HG03521 (cell line): Measurements from ENCODE around the gene CHRNA4.

ENCODE experiments used
- ATAC-seq: cut with Tn5 transposase; IDR thresholded peaks from one replicate; pipeline ENCODE4 v1.9.1; 2021; ENCODE audit warnings: mild to moderate bottlenecking, moderate library complexity; ENCODE audit not compliant: unreplicated experiment

CHRNA4 gene

DNA sequence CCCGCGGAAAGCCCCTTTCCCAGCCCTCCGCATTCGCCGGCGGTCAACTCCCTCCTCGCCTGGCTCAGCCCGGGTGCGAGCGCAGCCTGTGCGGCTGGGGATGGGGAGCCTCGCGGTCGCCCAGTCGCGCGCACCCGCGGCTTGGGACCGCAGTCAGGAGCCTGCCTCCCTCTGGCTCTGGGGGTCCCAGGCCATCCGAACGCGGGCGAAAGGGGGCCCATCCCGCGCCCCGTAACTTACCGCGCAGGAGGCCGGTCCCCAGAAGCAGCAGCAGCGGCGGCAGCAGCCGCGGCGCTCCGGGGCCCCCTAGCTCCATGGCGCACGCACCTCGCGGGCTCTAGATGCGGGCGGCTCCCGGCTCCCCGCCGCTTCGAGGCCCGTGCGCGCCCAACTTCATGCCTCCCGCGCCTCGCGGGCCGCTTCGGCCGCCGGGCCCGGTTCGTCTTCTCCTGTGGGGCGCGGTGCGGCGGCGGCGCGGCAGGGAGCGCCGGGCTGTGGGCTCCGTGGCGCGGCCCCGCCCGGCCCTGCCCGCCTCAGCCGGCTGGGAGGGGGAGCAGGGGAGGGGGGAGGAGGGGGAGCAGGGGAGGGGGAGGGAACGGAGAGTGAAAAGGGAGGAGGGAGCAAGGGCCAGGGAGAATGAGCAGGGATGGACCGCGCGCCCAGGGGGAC lies at the start of gene CHRNA4:
CHRNA4 (minus strand) TSS at position 500 of the 669 bp plus-strand sequence; CDS start at position 316, 184 bp downstream.
- no peak for ATAC-seq

DNA sequence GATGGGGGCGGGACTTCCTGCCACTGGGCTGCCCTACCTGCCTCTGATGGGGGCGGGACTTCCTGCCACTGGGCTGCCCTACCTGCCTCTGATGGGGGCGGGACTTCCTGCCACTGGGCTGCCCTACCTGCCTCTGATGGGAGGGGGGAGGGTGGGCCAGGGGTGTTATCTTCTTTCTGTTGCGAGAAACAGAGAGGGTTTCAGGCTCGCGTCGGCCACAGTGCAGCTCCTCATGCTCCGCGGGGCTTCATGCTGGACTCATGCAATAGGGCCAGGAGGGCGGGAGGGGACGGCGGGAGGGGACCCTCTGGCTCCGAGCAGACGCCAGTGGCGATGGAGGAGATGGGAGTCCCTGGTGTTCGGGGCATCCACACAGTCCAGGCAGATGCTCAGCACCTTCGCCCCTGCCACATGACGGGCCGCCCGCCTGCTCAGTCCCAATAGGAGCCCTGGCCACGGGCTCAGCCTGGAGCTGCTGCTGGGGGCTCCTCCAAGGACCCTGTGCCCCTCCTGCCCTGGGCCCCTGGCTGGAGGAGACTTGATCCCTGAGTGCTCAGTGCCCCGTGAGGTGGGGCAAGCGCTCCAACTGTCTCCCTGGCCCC lies 48.8 kb upstream of the CHRNA4 start:
- no peak for ATAC-seq

DNA sequence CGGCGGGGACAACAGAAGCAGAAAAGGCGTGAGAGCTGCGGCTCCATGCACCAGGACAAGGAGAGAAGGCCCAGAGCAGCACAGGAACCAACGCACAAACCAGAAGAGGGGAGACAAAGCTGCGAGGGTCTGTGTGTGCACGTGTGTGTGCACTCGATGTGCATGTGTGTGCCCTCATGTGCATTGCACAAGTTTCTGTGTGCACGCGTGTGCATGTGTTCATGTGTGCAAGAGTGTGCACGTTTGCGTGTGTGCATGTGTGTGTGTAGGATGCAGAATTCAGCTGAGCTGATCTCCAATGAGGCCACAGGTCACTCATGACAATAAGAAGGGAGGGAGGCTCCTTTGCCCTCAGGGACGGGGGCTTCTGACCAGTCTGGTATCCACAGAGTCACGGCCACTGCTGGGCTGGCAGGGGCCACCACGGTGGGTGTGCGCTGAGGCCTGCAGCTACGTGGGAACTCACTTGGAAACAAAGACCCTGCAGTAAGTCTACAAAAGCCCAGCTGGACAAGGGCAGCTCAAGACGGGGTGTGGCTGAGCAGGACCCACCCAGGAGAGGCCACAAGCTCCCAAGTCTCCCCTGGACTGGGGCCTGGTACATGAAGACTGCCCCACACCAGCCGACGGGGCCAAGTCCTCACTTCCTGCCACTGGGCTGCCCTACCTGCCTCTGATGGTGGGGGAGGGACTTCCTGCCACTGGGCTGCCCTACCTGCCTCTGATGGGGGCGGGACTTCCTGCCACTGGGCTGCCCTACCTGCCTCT lies 48.1 kb upstream of the CHRNA4 start:
- no peak for ATAC-seq

DNA sequence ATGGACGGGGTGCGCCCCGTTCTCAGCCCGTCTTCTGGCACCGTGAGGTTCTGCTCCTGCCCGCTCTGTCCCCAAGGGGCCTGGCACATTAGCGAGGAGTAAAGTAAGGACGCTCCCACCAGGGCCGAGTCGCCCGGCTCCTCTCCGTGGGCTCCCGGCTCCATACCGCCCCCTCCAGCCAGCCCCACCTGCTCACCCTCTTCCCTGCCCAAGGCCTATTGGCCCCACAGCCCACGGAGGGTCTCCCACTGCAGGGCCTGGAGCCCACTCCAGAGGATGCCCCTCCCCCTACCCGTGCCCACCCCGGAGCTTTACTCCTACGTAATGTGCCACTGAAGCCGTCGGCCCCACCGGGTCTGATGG lies 47.5 kb upstream of the CHRNA4 start:
- ATAC-seq: no peak

DNA sequence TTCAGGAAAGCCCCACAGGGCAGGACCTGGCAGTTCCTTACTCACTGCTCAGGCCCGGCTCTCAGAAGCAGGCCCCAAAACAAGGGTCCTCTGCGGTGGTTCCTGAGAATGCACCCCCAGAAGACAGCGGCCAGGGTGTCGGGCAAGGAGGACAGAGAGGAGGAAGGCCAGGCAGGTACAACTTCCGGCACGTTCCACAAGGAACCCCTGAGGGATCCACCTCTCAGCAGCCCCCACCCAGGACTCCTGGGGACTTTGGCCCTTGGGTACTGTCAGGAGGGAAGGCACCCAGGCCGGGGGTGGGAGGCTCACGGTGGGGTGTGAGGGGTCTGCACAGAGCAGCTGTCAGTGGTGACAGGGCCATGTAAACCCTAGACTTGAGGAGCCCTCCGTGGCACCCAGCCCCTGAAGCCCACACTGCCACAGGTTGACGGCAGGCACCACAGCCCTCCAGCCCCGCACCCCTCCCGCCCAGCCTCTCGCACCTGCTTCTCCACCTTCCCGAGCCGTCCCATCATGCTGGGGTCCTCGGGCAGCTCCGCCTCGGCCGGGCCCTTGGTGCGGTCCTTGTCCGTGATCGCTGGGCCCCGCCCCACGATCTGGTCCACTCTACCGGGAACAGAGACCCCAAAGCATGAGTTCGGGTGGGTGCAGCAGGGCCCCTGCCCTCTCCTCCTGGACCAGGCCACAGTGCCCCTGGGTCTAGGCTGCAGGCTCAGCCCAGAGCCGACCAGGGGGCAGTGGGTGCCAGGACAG lies 47.0 kb upstream of the CHRNA4 start:
- ATAC-seq: no peak

DNA sequence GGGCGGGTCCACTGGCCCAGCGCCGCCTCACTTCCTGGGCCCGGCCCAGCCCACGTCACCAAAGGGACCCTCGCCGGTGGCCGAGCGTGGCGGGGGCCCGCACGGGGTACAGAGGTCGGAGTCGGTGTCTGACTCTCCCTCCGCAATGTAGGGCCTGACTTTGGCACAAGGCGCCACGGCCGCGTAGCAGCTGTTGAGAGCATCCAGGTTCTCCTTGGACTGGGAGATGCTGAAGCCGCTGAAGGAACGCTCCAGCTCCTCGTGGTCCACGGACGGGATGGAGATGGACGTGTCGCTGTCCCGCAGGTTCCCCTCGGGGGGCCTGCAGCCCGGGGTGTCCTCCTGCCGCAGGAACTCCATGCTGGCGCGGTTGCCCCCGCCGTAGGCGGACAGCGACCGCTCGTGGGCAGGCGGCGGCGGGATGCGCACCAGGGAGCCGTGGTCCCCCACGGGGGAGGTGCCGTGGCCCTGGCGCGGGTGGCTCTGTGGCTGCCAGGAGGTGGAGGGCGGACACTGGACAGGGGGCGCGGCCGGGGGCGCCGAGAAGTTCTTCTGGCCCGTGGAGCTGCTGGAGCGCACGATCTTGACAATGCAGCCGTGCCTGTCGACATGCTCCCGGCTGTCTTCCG lies 45.6 kb upstream of the CHRNA4 start:
- no peak for ATAC-seq

DNA sequence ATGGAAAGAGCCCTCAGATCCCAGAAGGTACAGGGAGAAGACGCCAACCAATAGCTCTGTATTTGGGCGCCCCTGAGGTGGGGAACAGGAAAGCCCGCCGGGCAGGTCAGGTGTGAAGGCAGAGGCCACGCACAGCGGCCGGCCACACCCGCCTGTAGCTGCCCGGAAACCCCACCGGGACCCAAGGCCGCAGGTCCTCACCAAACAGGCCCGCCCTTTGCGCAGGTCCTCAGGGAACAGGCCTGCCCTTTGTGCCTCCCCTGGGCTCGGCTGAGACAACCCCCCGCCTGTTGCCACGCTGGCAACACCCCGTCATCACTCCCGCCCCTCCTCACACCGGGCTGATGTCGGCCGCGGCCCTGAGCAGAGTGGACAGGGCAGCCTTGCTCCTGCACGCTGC lies 44.9 kb upstream of the CHRNA4 start:
- ATAC-seq: no peak

DNA sequence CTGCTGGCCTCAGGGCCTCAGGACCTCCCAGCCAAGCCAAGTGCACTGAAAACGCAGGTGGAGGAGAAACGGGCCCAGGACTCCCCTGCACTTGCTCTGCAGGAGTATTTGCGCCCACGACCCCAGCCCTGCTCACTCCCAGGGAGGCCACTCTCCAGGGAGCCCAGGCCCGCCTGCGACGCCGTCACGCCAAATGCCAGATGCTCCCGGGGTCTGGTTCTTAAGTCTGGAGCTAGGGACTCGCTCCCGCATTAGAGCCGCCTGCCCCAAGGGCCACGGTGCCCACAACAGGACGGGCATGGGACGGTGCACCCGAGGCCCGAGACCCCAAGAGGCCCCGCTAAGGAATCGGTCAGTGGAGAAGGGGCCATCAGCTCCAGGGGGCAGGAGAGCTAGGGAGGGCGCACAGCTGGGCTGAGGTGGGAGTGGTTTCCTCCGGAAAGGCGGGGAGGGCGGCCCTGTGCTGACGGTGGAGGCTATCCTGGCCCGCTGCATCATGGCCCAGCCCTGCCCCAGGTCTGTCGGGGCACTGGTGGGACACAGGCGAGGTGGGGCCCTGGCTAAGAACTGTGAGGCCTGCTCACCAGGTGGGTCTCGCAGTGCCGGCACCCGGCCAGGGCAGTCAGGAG lies 44.1 kb upstream of the CHRNA4 start:
- no peak for ATAC-seq

DNA sequence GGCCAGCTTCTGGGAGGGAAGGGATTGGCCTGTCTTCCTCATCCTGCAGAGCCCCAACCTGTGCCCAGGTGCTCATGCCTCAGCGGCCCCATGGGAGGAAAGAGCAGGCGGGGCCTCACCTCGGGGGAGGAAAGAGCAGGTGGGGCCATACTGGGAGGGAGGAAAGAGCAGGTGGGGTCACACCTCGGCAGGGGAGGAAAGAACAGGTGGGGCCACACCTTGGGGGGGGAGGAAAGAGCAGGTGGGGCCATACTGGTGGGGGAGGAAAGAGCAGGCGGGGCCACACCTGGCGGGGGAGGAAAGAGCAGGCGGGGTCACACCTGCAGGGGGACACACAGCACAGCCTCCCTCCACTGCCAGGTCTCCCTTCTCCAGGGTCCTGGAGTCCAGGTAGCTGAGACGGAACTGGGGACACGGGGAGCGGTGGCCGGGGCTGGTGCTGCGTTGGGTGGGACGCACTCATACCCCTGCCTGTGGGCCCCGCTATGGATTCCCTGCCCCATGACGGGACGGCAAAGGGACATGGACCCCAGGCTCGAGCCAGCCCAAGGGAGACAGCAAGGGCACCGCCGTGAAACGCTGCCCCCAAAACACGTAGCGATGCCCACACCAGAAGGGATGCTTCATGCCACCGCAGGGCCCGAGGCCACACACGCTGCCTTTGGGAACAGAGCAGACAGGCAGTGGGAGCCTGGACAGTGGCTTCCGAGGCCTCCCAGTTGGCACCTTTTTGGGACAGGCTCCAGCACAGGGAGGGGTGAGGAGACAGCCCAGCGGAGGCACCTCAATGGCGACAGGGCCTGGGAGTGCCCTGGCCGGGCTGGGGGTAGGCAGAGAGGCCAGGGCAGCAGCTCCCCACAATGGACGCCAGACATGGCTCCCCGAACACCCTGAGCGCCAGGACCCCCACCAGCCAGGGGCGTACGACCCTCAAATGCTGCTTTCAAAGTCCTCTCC lies 43.3 kb upstream of the CHRNA4 start:
- no peak for ATAC-seq

DNA sequence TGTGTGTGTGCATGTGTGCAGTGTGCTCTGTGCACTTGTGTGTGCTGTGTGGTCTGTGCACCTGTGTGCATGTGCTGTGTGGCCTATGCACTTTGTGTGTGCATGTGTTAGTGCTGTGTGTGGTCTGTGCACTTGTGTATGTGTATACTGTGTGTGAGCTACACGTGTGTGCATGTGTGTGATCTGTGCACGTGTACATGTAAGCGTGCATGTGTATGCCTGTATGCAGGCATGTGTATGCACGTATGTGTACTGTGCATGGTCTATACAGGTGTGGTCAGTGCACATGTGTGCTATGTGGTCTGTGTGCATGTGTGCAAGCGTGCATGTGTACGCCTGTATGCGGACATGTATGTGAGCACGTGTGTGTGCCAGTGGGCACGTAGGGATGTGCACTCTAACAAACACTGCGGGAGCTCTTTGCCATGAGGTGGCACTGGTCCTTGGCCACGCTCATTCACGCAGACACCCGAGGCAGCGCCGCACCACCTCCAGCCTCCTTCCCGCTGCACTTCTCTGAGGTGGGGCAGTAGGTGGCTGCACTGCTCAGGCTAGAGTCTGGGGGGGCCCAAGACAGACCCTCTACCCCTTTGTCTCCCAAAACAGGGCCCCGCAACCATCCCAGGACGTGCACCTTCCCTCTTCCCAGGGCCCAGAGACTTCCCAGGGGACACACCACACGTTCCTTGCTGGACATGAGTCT lies 42.4 kb upstream of the CHRNA4 start:
- no peak for ATAC-seq

DNA sequence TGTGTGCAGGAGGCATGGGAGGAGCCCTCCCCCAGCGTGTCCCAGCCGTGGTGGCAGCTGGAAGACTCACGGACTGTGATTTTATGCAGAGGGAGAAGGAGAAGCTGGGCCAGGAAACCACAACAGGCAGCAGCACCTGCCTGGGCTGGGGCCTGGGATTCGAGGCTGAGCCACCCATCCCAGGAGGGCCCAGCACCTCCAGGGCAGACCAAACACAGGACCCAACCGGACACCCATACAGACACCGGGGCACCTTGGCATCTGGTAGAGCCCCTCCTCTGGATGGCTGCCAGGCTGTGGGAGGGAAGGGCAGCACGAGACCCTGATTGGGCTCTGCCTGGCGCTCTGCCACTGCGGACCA lies 41.7 kb upstream of the CHRNA4 start:
- ATAC-seq: no peak

DNA sequence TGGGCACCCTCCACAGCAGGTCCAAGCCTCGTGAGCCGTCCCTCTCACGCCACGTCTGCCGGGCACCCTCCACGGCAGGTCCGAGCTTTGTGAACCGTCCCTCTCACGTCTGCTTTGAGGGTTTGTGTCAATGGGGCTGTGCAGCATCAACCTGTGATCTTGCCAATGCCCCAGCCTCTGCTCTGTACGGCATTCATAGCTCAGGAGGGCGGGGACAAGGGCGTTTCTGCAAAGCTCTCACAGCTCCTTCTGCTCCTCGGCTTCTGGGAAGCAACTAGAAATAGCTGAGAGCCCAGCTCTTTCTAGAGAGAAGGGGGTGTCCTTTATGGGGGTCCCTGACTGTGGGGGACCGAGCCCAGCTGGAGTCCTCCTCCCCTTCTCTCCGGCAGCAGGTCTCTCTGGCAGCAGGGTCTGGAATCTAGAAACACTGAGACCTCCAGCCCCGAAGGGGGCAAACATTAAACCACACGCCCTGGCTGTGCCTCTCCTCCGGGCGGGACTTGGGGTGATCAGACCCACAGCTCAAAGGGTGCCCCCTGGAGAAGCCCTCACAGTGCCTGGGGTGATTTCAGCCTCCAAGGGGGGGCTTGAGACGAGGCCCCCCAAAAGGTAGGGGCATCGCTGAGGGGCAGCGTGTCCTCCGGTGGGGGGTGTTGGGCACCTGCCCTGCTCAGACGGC lies 41.2 kb upstream of the CHRNA4 start:
- ATAC-seq: no peak

DNA sequence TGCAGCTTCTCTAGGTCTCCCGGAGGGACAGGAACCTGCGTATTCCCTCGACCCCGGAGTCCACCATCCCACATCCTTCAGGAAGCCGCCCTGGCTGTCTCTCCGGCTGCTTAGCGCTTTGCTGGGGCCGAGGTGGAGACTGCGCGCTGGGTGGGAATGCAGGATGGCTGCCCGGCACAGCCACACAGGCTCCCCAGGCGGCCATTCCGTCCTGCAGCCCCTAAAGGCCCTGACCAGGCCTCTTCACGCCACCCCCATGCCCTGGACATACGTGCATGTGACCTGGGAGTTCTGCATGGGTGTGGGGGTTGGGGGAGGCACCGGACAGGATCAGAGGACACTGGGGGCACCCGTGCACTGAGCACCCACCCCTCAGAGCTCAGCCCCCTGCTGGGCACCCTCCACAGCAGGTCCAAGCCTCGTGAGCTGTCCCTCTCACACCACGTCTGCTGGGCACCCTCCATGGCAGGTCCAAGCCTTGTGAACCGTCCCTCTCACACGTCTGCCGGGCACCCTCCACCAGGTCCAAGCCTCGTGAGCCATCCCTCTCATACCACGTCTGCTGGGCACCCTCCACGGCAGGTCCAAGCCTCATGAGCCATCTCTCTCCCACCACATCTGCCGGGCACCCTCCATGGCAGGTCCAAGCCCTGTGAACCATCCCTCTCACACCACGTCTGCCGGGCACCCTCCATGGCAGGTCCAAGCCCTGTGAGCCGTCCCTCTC lies 40.4 kb upstream of the CHRNA4 start:
- no peak for ATAC-seq

DNA sequence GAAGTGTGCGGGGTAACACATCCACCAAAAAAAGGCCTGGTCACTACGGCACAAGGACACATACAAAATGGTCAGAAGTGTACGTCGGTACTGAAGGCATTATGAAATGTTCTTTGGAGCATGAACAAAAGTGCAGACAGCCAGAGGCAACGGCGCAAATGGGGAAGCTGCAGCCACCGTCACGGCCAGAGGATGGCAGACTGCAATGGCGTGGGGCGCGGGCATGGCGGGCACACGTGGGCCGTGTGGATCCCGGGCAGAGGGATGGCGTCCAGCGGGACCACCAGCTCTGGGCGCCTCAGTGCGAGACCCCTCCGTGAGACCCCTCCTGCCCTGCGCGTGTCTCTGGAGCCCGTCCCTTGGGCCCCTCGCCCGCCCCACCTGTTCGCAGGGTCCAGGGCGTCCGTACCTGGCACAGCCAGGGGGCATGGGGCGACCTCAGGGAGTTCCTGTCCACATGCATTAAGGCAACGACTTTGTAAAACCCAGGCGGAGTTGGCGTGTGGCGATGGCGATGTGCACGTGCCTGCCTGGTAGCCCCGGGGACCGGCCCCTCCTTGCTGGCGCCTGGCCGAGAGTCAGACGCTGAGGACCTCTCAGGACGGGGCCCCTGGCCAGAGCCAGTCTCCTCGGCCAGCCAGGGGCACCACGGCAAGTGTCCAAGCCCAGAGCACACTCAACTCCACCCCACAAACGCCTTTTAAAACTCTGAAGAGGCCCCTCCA lies 39.5 kb upstream of the CHRNA4 start:
- ATAC-seq: no peak

DNA sequence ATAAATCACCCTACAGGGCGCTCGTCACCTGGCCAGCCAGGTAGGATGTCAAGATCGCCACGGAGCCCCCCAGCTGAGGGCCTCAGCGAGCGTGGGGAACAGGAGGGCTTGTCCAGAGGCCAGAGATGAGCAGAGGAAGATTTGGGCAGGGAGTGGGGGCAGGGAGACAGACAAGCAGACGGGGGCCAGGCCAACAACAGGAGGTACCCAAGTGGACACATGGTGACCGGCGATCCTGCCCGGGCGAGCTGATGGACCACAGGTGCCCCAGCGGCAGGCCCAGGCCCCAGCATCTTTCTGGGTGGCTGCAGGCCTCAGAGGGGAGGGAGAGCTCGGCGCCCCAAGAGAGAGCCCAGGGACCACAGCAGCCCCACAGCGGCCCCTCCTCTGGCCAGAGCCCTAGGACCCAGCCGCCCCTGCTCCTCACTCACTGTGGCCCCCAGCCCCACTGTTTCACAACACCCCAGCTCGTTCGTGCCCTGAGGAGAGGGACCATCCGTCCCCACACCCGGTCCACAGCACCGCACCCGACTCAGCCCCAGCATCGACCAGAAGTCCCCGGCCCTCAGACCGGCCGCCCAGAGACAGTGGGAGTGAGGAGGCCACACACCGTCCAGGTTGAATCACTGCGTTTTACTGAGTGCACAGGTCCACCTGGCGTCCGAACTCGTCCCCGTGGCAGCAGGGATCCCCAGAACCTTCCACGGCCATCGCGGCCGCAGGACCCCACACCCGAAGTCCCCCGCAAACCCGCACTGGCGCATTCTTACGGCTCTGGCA lies 38.6 kb upstream of the CHRNA4 start:
- no peak for ATAC-seq
